Germinal center (tissue), 1 donor: ENCODE results near the gene CPEB4.
A peak's percentile ranks its signal among the peaks of the same experiment; 100 is the strongest.

Source experiments
- DNase-seq: peaks from one replicate; pipeline ENCODE4 v3.0.0; 2012; ENCODE audit warnings: mixed read lengths, low spot score

Gene CPEB4

GRCh38 chr5:173887610-173888472, at the start of gene CPEB4:
Gene CPEB4, plus strand, starts transcription at chr5:173888349. Its CDS starts 1,385 bp downstream, at chr5:173889734.
- peak; percentile 99 for DNase-seq

GRCh38 chr5:173839117-173839713, 48.9 kb upstream of the CPEB4 start:
- DNase-seq = no peak

GRCh38 chr5:173840111-173840983, 47.8 kb upstream of the CPEB4 start:
- no peak for DNase-seq

- DNase-seq = no peak
Measured at GRCh38 chr5:173841710-173842109, 46.4 kb upstream of the CPEB4 start.

GRCh38 chr5:173843794-173844193, 44.4 kb upstream of the CPEB4 start:
- DNase-seq = no peak

- DNase-seq = no peak
Measured at GRCh38 chr5:173845321-173845720, 42.8 kb upstream of the CPEB4 start.

- DNase-seq = no peak
Measured at GRCh38 chr5:173846929-173847501, 41.1 kb upstream of the CPEB4 start.

- DNase-seq = no peak
Measured at GRCh38 chr5:173848986-173849596, 39.1 kb upstream of the CPEB4 start.

- no peak for DNase-seq
Measured at GRCh38 chr5:173849908-173850307, 38.2 kb upstream of the CPEB4 start.

- DNase-seq = no peak
Measured at GRCh38 chr5:173850659-173851058, 37.5 kb upstream of the CPEB4 start.

- no peak for DNase-seq
Measured at GRCh38 chr5:173851595-173852243, 36.4 kb upstream of the CPEB4 start.

- no peak for DNase-seq
Measured at GRCh38 chr5:173852790-173853359, 35.3 kb upstream of the CPEB4 start.

GRCh38 chr5:173853370-173854131, 34.6 kb upstream of the CPEB4 start:
- DNase-seq = no peak

GRCh38 chr5:173855162-173855994, 32.8 kb upstream of the CPEB4 start:
- DNase-seq = no peak

- DNase-seq = no peak
Measured at GRCh38 chr5:173855995-173856656, 32.0 kb upstream of the CPEB4 start.

- no peak for DNase-seq
Measured at GRCh38 chr5:173857234-173857633, 30.9 kb upstream of the CPEB4 start.

GRCh38 chr5:173858021-173858669, 30.0 kb upstream of the CPEB4 start:
- no peak for DNase-seq
